Measurements from ENCODE around the gene DBN1. TPM values are rescaled to one million over a fixed set of nuclear protein-coding genes. Genes with fewer than 3 reads are reported as not detected.

Gene DBN1
- total RNA-seq, 1 donor from 2014 or later: 434 TPM

DNA sequence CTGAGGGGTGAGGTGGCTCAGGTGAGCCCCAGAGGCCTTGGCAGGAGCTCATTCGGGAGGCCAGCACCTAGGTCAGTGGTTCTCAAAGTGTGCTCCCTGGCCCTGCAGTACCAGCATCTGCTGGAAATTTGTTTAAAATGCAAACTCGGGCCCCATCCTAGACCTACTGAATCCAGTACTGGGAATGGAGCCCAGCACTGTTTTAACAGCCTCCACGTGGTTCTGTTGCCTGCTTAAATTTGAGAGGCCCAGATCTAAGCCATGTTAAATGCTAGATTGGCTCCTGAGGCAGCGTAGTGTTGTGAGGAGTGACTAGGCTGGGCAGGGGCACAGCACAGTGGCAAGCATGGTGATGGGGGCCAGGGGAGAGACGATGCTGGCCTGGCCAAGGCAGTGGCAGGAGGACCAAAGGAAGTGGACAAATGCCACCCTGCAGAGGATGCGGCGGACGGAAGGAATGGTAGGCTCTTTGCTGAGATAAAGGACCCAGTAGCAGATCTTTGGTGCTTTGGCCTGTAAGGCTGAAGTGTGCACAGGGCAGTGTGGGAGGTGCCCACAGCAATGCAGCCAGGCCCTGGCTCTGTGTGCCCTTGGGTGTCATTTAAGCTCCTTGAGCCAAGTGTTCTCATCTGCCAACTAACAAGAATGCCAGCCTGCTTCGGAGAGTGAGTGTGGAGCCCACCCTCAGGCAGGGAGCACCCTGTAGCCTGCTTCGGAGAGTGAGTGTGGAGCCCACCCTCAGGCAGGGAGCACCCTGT is 22.6 kb downstream of the DBN1 start:
- DNase-seq (ENCODE audit: low read depth): no peak
- Histone ChIP-seq H3K27me3 (ENCODE audit: control insufficient read depth, insufficient read depth, low read length) (no peaks in the 10 kb centered on the region), H3K36me3 (ENCODE audit: control insufficient read depth, insufficient read depth, low read length) (no peaks in the 10 kb centered on the region), H3K4me3 (ENCODE audit: low read depth, low read length) (no peak overlapping the region)
- TF ChIP-seq, protein P1, sequence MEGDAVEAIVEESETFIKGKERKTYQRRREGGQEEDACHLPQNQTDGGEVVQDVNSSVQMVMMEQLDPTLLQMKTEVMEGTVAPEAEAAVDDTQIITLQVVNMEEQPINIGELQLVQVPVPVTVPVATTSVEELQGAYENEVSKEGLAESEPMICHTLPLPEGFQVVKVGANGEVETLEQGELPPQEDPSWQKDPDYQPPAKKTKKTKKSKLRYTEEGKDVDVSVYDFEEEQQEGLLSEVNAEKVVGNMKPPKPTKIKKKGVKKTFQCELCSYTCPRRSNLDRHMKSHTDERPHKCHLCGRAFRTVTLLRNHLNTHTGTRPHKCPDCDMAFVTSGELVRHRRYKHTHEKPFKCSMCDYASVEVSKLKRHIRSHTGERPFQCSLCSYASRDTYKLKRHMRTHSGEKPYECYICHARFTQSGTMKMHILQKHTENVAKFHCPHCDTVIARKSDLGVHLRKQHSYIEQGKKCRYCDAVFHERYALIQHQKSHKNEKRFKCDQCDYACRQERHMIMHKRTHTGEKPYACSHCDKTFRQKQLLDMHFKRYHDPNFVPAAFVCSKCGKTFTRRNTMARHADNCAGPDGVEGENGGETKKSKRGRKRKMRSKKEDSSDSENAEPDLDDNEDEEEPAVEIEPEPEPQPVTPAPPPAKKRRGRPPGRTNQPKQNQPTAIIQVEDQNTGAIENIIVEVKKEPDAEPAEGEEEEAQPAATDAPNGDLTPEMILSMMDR (IDR thresholded peaks at IDR 0.05; ENCODE audit: insufficient read depth, low read length, poor library complexity, severe bottlenecking): no peak

DNA sequence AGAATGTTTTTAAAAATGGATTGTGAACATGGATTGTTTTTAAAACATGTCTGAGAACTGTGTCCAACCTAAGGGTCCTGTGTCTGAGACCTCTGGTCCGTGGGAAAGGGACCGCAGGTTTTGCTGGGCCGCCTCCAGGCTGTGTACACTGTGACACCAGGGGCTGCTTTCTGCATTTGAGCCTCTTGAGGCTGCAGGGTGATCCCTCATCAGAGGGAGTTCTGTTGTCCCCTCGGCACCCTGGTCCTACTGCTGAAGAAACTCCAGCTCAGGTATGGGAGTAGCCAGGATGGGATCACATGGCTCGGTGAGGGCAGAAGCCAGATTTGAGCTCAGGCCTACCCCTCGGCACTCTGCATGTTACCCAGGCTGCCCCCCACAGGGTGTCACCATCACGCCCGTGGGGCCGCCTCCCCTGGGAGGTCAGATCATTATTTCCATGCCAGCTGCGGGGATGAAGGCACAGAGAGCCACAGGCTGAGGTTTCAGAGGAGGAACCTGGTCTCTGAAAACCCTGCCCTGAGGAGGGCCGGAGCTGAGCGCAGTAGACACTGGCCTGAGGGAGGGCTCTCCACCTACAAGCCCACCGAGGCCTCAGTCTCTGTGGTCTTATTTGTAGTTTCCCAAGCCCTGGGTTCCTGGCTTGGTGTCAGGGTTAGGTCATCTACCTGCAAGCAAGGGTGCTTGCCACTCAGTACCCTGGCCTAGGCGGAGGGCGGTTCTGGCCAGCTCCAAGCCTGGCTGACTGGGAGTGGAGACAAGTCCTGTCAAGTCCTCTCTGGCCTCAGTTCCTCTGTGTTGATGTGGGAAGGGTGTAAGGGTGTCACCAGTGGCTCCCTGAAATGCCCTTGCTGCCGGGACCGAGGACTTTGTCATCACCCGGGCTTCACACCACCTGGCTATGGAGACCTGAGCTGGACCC is 24.0 kb downstream of the DBN1 start:
- no peaks in the 10 kb centered on the region for H3K27me3 ChIP-seq (ENCODE audit: control insufficient read depth, insufficient read depth, low read length)
- H3K4me3 ChIP-seq (ENCODE audit: low read depth, low read length): no peak overlapping the region
- TF ChIP-seq, protein P1 (IDR thresholded peaks at IDR 0.05; ENCODE audit: insufficient read depth, low read length, poor library complexity, severe bottlenecking): no peak
- DNase-seq (ENCODE audit: low read depth): no peak
- no peaks in the 10 kb centered on the region for H3K36me3 ChIP-seq (ENCODE audit: control insufficient read depth, insufficient read depth, low read length)

- no peaks in the 10 kb centered on the region for H3K36me3 ChIP-seq (ENCODE audit: control insufficient read depth, insufficient read depth, low read length)
- H3K4me3 ChIP-seq (ENCODE audit: low read depth, low read length): no peak overlapping the region
- TF ChIP-seq, protein P1 (IDR thresholded peaks at IDR 0.05; ENCODE audit: insufficient read depth, low read length, poor library complexity, severe bottlenecking): no peak
- no peak for DNase-seq (ENCODE audit: low read depth)
- H3K27me3 ChIP-seq (ENCODE audit: control insufficient read depth, insufficient read depth, low read length): no peaks in the 10 kb centered on the region
Measured at GRCh38 chr5:177448244-177448950, 25.0 kb downstream of the DBN1 start.

DNA sequence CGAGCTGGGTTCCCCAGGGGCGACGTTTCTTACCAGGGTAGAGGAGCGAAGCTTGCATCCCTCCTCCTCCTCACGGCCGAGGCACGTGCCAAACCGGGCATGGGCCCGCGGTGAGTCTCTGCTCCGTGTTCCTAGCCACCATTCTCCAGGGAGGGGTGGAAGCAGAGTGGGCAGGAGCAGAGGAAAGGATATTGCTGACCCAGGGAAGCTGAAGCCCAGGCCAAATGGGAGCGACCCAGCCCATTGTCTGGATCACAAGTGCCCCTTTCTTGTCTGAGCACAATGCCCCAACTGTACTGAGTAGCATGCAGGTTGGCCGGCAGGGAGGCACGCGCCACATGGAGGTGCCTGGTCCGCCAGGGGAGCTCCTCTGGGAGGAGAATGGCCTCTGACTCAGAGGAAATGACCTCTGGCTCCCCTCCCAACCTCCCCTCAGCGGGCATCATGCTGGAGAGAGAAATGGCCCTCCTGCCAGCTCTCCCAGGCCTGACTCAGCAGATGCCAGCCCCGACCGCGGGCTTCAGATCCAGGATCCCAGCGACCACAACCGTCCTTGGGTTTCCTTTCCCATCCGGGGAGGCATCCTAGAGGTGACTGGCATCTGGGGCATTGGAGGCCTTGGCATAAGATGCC is 25.7 kb downstream of the DBN1 start:
- peak; percentile 79 for DNase-seq (ENCODE audit: low read depth)
- TF ChIP-seq, protein P1 (IDR thresholded peaks at IDR 0.05; ENCODE audit: insufficient read depth, low read length, poor library complexity, severe bottlenecking): no peak
- H3K36me3 ChIP-seq (ENCODE audit: control insufficient read depth, insufficient read depth, low read length): no peaks in the 10 kb centered on the region
- H3K4me3 ChIP-seq (ENCODE audit: low read depth, low read length): peak overlapping the region; percentile 58
- no peaks in the 10 kb centered on the region for H3K27me3 ChIP-seq (ENCODE audit: control insufficient read depth, insufficient read depth, low read length)

DNA sequence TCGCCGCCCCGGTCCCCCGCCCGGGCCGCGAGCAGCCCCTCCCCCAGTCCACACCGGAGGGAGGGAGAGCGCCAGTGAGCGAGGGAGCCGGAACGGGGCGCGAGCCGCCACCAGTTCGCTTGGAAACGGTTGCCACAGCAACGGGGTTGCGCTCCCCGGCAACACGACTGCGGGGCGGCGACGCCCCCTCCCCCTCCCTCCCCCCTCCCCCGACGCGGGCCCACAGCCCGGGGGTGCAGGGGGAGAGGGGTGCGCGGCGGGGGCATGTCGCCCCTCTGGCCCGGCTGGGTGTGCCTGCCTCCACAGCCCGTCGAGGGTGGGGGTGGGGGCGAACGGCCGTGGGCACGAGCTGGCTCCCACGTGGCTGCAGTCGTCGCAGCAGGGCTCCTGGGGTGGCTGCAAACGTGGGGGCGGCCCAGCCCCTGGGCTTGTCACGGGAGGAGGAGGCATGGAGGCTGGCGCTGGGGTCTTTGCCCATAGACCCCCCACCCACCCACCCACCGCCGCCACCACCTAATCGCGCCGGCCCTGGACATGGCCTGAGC is 26.3 kb downstream of the DBN1 start:
- Histone ChIP-seq H3K27me3 (ENCODE audit: control insufficient read depth, insufficient read depth, low read length) (no peaks in the 10 kb centered on the region), H3K4me3 (ENCODE audit: low read depth, low read length) (peak overlapping the region; percentile 58), H3K36me3 (ENCODE audit: control insufficient read depth, insufficient read depth, low read length) (no peaks in the 10 kb centered on the region)
- DNase-seq (ENCODE audit: low read depth): no peak
- TF ChIP-seq, protein P1 (IDR thresholded peaks at IDR 0.05; ENCODE audit: insufficient read depth, low read length, poor library complexity, severe bottlenecking): no peak
